K562 (cell line): ENCODE data around the gene CTTNBP2. TPM values are rescaled to one million over a fixed set of nuclear protein-coding genes. Genes with fewer than 3 reads are reported as not detected.

Source experiments
- ATAC-seq: fragments of 200-7000 bp; cut with Tn5 transposase; 3 replicates; pipeline ENCODE4 v1.9.1; 2020; ENCODE audit warnings: moderate library complexity
- BruUV-seq: library from RNA; stranded (reverse); fragments of 400-500 nt; replicated peaks from 2 replicates; lab custom pipeline; 2021; lab: Mats Ljungman, UMichigan
- CTCF ChIA-PET: fragments of 300-600 bp; formaldehyde crosslinking; extraction: SDS; loops from one replicate; lab custom pipeline; 2021; ENCODE audit warnings: low intra/inter-chr PET ratio; lab: Yijun Ruan, JAX
- POLR2A ChIA-PET: fragments of 300-600, 350-650 bp; sonication (Branson Sonifier 250); formaldehyde crosslinking; extraction: SDS; loops from one replicate; lab custom pipeline; 2021; ENCODE audit warnings: antibody characterized with exemption, inconsistent platforms; lab: Yijun Ruan, JAX
- DNase-seq, 4 experiments: peaks; one replicate each; pipeline versions ENCODE4 v3.0.0 to v3.0.0-alpha.2; 2011 to 2018; ENCODE audit warnings: low spot score in 3 of 4, mixed read lengths in 3 of 4; ENCODE audit errors: extremely low read depth in 1 of 4
- FAIRE-seq: peaks from 2 replicates; lab custom pipeline; 2011; peaks lifted over from hg19 to GRCh38; lab: Jason Lieb, UNC
- H2AFZ ChIP-seq: 2 replicates; pipeline ENCODE4 v1.6.0; 2011; ENCODE audit warnings: low read depth, low read length, control low read depth, inconsistent platforms
- H3K27ac ChIP-seq: fragments of 200-600 bp; 3 replicates; pipeline ENCODE4 v1.8.0; 2011; ENCODE audit warnings: low read depth, mild to moderate bottlenecking, control low read depth, inconsistent platforms, low read length, moderate library complexity, mixed read lengths; ENCODE audit errors: extremely low read depth
- H3K27me3 ChIP-seq, 2 experiments: fragments of 300-600 bp in 1 of 2; 2 replicates in 1 of 2; 3 replicates in 1 of 2; pipeline versions ENCODE4 v1.6.0 to v1.8.0; 2011; ENCODE audit warnings: inconsistent platforms in 2 of 2, low read length in 2 of 2, mild to moderate bottlenecking in 1 of 2, mixed read lengths in 1 of 2, moderate library complexity in 1 of 2; ENCODE audit not compliant: control insufficient read depth in 2 of 2, insufficient read depth in 2 of 2
- H3K36me3 ChIP-seq: fragments of 300-600 bp; 3 replicates; pipeline ENCODE4 v1.8.0; 2011; ENCODE audit warnings: mild to moderate bottlenecking, low read length, inconsistent platforms; ENCODE audit not compliant: control insufficient read depth, insufficient read depth
- H3K4me1 ChIP-seq, 2 experiments: fragments of 200-600 bp in 1 of 2; replicated peaks in 1 of 2; 2 replicates in 1 of 2; 3 replicates in 1 of 2; pipeline versions ENCODE4 v1.5.1 to v1.8.0; 2011; ENCODE audit warnings: inconsistent platforms in 2 of 2, low read length in 2 of 2, mild to moderate bottlenecking in 1 of 2, mixed read lengths in 1 of 2, moderate library complexity in 1 of 2; ENCODE audit not compliant: control insufficient read depth in 2 of 2, insufficient read depth in 2 of 2
- H3K4me2 ChIP-seq: 2 replicates; pipeline ENCODE4 v1.6.1; 2011; ENCODE audit warnings: low read length, control low read depth, inconsistent platforms, mixed read lengths; ENCODE audit not compliant: insufficient read depth
- H3K4me3 ChIP-seq: fragments of 200-600 bp; sonication (generic), shearing (Covaris generic); 2 replicates; pipeline ENCODE4 v1.5.1; 2016; ENCODE audit warnings: control low read depth, inconsistent platforms
- H3K79me2 ChIP-seq: fragments of 200-600 bp; 3 replicates; pipeline ENCODE4 v1.8.0; 2011; ENCODE audit warnings: low read length, inconsistent platforms; ENCODE audit not compliant: control insufficient read depth, insufficient read depth
- H3K9ac ChIP-seq, 2 experiments: 2 replicates each; pipeline versions ENCODE4 v1.6.0 to v1.6.1; 2011; ENCODE audit warnings: low read depth in 2 of 2, low read length in 2 of 2, control low read depth in 1 of 2, inconsistent platforms in 1 of 2, mild to moderate bottlenecking in 1 of 2, mixed read lengths in 1 of 2; ENCODE audit not compliant: insufficient read depth in 1 of 2
- H3K9me1 ChIP-seq: one replicate; pipeline ENCODE4 v1.6.0; 2011; ENCODE audit warnings: inconsistent platforms, mild to moderate bottlenecking, low read length, moderate library complexity; ENCODE audit not compliant: control insufficient read depth, insufficient read depth
- H3K9me3 ChIP-seq: replicated peaks from 2 replicates; pipeline ENCODE4 v1.5.1; 2011; ENCODE audit warnings: low read depth, low read length, inconsistent platforms; ENCODE audit not compliant: control insufficient read depth, insufficient read depth
- H4K20me1 ChIP-seq: replicated peaks from 2 replicates; pipeline ENCODE4 v1.6.1; 2011; ENCODE audit warnings: low read length, inconsistent platforms, mixed read lengths; ENCODE audit not compliant: control insufficient read depth, insufficient read depth
- CUX1 ChIP-seq: fragments of 200-800 bp; sonication (Bioruptor generic); IDR thresholded peaks from 2 replicates; pipeline ENCODE4 v1.6.1; 2016; ENCODE audit warnings: missing genetic modification characterization, missing compliant biosample characterization
- DEAF1 ChIP-seq: fragments of 450-650 bp; formaldehyde crosslinking; IDR thresholded peaks from 2 replicates; pipeline ENCODE4 v1.4.0; 2020; ENCODE audit warnings: mild to moderate bottlenecking, moderate library complexity
- E2F3 ChIP-seq: fragments of 250-450 bp; sonication (Bioruptor Pico); IDR thresholded peaks from 2 replicates; pipeline ENCODE4 v1.4.0; 2020; ENCODE audit warnings: mild to moderate bottlenecking
- MBD1 ChIP-seq: fragments of 250-450 bp; sonication (Bioruptor Pico); IDR thresholded peaks from 2 replicates; pipeline ENCODE4 v1.8.0; 2022; ENCODE audit warnings: inconsistent platforms
- MTA2 ChIP-seq: fragments of 450-650 bp; IDR thresholded peaks from 2 replicates; pipeline ENCODE4 v1.6.1; 2016; ENCODE audit warnings: low read depth
- NFE2L1 ChIP-seq: fragments of 450-650 bp; IDR thresholded peaks from 2 replicates; pipeline ENCODE4 v1.6.1; 2016; ENCODE audit warnings: missing genetic modification characterization, low read depth, mild to moderate bottlenecking, missing compliant biosample characterization, moderate library complexity, borderline replicate concordance
- SIN3A ChIP-seq, 2 experiments: fragments of 150-350 bp in 1 of 2; IDR thresholded peaks; 2 replicates each; pipeline ENCODE4 v1.6.1; 2011 to 2016; ENCODE audit warnings: borderline replicate concordance in 2 of 2, low read depth in 2 of 2, low read length in 2 of 2, mild to moderate bottlenecking in 2 of 2, moderate library complexity in 2 of 2; ENCODE audit not compliant: control insufficient read depth in 1 of 2
- TAF7 ChIP-seq: fragments of 450-650 bp; IDR thresholded peaks from 2 replicates; pipeline ENCODE4 v1.6.1; 2016; ENCODE audit warnings: missing genetic modification characterization, missing compliant biosample characterization
- ZZZ3 ChIP-seq: fragments of 450-650 bp; IDR thresholded peaks from 2 replicates; pipeline ENCODE4 v1.6.1; 2016; ENCODE audit warnings: antibody characterized with exemption, mild to moderate bottlenecking, moderate library complexity
- whole genome bisulfite sequencing: fragments of 100-300 bp; shearing (Covaris generic); methylation state at CpG from one replicate; pipeline ENCODE4 v1.1.6; 2016; ENCODE audit warnings: low coverage, mixed read lengths; ENCODE audit not compliant: insufficient coverage; ENCODE audit errors: missing lambda C conversion rate; 5-methylcytosine and 5-hydroxymethylcytosine counted together
- in situ Hi-C: fragments of 300-500 bp; cut with MboI; formaldehyde crosslinking; loops from 4 replicates; pipeline ENCODE4 v1.15.0; 2018; ENCODE audit warnings: inconsistent platforms, mixed read lengths
- intact Hi-C: fragments of 100-400 bp; cut with micrococcal nuclease; formaldehyde crosslinking; loops from 2 replicates; pipeline ENCODE4 v1.14.2; 2022
- polyA plus RNA-seq, 8 experiments: library from polyadenylated mRNA; depleted of rRNA in 4 of 8; stranded (reverse) in 5 of 8; unstranded in 3 of 8; fragments of >200 nt; fragmentation: Nextera tagmentation in 2 of 8; fragmentation: Illumina TruSeq in 1 of 8; extraction: Ambion mirVana in 2 of 8; extraction: Trizol in 1 of 8; gene quantifications; 2 replicates each; pipeline versions ENCODE4 v1.2.1 to v1.2.3, GENCODE V29; 2011 to 2014; ENCODE audit warnings: inconsistent platforms in 1 of 8, missing spikeins in 1 of 8
- total RNA-seq, 7 experiments: library from RNA; depleted of rRNA in 6 of 7; stranded (reverse); fragments of >200 nt in 6 of 7; fragmentation: Illumina TruSeq in 2 of 7; extraction: Trizol in 2 of 7; gene quantifications; 2 replicates each; pipeline versions ENCODE4 v1.2.1 to v1.2.3, GENCODE V29; 2011 to 2021; ENCODE audit warnings: low replicate concordance in 1 of 7

CTTNBP2 gene
- total and polyA plus RNA-seq, 9 of the 15 experiments (the other 6 are each of a cell fraction or from before 2014, with no cell fraction given), result 0.05 TPM; not detected in 8

GRCh38 chr7:117718116-117718835 lies 155.0 kb downstream of the CTTNBP2 start:
- POLR2A ChIA-PET, result interaction anchor here (0.6 to 0.7 kb wide), 2 partner anchors 10 to 26 kb away, joined by 3 read pairs; no protein-coding TSS in a partner anchor
- ATAC-seq (peak; percentile 24; the same call in 1 of the 3 replicates), FAIRE-seq (no peak), DNase-seq (no peak)
- H2AFZ ChIP-seq, result no peak overlapping the region
- in situ Hi-C loops (no loop called here), intact Hi-C loops (loop anchor here (5.0 to 10.0 kb wide), 2 partner anchors 261 to 313 kb away; no protein-coding TSS in a partner anchor)
- BruUV-seq, result no TSS peak
- no peaks in the 10 kb centered on the region for H3K9me3 ChIP-seq
- CTCF ChIA-PET, result no interaction called here
- no peak overlapping the region for H3K4me3 ChIP-seq
- H4K20me1 ChIP-seq, result no peaks in the 10 kb centered on the region
- H3K4me2 ChIP-seq, result no peak overlapping the region
- H3K27me3 ChIP-seq, result no peaks in the 10 kb centered on the region; a peak in 1 of 5 replicates
- H3K27ac ChIP-seq, result no peak overlapping the region
- 2% methylated on average over 6 of the region's 6 CpGs for WGBS
- no peaks in the 10 kb centered on the region for H3K9me1 ChIP-seq
- no peak overlapping the region for H3K9ac ChIP-seq
- H3K36me3 ChIP-seq, result no peaks in the 10 kb centered on the region
- H3K79me2 ChIP-seq, result no peaks in the 10 kb centered on the region
- no peaks in the 10 kb centered on the region for H3K4me1 ChIP-seq
- TF ChIP-seq MTA2, result no peak
- no peak for TF ChIP-seq DEAF1 (CRISPR knock-in tag)
- TF ChIP-seq NFE2L1 (tag), result no peak
- no peak for TF ChIP-seq ZZZ3
- no peak for TF ChIP-seq E2F3 (CRISPR knock-in tag)
- no peak for TF ChIP-seq MBD1 (CRISPR knock-in tag)
- TF ChIP-seq TAF7 (tag), result no peak
- TF ChIP-seq SIN3A (IDR thresholded peaks at IDR 0.05; ENCODE audit: borderline replicate concordance in 2 of 2, control insufficient read depth in 1 of 2, low read depth in 2 of 2, low read length in 2 of 2), result no peak
- no peak for TF ChIP-seq CUX1 (CRISPR knock-in tag)
